ENCODE data around the gene UBR4. TPM values are rescaled to one million over a fixed set of nuclear protein-coding genes. Genes with fewer than 3 reads are reported as not detected.

The UBR4 gene
- total RNA-seq, 2 donors from 2014 or later, result 97.7 to 114 TPM

GRCh38 chr1:19046972-19047731 is 162.9 kb downstream of the UBR4 start:
- no peak overlapping the region for H3K27ac ChIP-seq
- no peak for TF ChIP-seq CTCF (IDR thresholded peaks at IDR 0.05)
- no peaks in the 10 kb centered on the region for H3K4me1 ChIP-seq
- H3K36me3 ChIP-seq, result no peaks in the 10 kb centered on the region
- H3K27me3 ChIP-seq, result no peaks in the 10 kb centered on the region
- H3K9ac ChIP-seq (ENCODE audit: low read depth in 2 of 2, low read length in 2 of 2), result no peak overlapping the region
- intact Hi-C loops (cut with DNase I), result no loop called here
- no peak overlapping the region for H3K4me3 ChIP-seq
- DNase-seq, result no peak
- no peaks in the 10 kb centered on the region for H3K9me3 ChIP-seq

DNA sequence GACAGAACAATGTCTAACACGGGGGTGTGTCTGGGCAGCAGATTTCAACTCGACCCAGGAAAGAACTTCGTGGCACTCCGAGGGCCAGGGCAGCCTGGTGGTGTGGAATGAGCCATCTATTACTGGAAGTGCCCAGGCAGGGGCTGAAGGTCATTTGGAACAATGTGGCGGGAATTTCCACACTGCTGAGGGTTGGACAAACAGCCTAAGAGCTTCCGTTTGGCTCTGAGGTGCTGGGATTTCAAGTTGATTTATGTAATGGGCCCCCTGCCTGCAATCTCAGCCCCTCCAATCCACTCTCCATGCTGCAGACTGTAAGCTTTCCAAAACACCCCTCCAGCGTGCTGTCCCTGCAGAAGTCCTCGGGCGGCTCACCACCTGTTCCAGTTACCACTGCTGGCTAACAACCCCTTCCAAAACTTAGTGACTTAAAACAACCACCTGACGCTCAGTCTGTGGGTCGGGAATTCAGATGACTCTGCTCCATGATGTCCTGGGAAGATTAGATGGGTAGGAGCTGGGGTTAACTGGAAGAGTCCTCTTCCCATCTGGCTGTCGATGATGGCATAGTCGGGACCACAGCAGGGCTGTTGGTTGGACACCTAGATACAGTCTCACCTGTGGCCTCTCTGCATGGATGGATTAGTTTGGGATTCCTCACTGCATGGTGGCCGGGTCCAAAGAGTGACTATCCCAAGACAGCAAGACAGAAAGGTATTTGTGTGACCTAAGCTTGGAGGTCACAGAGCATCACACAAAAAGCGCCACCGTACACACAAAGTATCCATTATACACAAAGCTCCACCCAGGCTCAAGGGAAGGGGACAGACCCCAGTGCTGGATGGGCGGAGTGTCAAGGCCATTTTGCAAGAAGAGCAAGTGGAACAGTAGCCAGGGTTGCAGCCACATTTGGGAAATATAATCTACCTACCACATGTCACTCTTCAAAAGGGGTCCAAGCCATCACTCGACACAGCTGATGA is 163.9 kb downstream of the UBR4 start:
- Histone ChIP-seq H3K4me3 (no peak overlapping the region), H3K9ac (ENCODE audit: low read depth in 2 of 2, low read length in 2 of 2) (no peak overlapping the region), H3K4me1 (no peaks in the 10 kb centered on the region), H3K27ac (no peak overlapping the region), H3K36me3 (no peaks in the 10 kb centered on the region), H3K9me3 (no peaks in the 10 kb centered on the region), H3K27me3 (no peaks in the 10 kb centered on the region)
- no peak for TF ChIP-seq CTCF (IDR thresholded peaks at IDR 0.05)
- no peak for DNase-seq
- intact Hi-C loops (cut with DNase I), result no loop called here

DNA sequence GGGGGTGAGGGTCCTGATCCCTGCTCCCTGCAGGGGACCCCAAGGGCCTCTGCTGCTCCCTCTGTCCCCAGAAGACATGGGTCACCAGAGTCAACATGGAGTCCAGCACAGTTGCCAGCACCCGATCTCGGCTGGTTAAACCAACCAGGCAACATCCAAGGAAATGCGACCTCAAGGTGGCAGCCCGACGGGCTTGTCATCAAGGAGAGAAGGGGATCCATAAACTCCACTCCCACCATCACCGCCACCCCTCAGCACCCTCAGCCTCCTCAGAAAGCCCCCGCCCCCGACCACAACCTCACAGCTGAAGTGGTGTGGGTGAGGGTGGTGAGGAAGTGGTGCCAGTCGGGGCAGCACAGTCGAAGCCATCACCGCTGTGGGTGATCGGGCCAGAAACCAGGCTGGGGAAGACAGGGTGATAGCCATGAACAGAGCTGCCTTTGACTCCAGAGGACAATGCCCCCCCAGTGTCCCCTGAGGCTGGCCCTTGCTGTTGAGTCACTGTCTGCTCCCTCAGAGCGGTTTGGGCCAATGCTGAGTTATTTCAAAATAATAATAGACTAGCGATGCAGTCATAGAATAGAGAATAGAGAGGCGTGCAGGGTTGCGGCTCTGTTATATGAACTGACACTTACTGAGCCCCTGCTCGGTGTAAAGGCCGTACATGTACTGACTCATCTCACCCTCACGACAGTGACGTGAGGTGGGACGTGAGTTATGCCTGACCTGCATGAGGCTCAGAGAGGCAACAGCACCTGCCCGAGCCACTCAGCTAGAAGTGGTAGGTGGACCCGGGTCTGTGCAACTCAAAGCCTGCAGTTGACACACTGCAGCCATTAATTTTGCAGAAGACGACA is 164.9 kb downstream of the UBR4 start:
- H3K27ac ChIP-seq, result no peak overlapping the region
- H3K27me3 ChIP-seq, result no peaks in the 10 kb centered on the region
- H3K9ac ChIP-seq (ENCODE audit: low read depth in 2 of 2, low read length in 2 of 2), result no peak overlapping the region
- no peak for DNase-seq
- no peaks in the 10 kb centered on the region for H3K4me1 ChIP-seq
- no peaks in the 10 kb centered on the region for H3K9me3 ChIP-seq
- intact Hi-C loops (cut with DNase I), result no loop called here
- H3K36me3 ChIP-seq, result no peaks in the 10 kb centered on the region
- no peak overlapping the region for H3K4me3 ChIP-seq
- TF ChIP-seq CTCF (IDR thresholded peaks at IDR 0.05), result no peak

DNA sequence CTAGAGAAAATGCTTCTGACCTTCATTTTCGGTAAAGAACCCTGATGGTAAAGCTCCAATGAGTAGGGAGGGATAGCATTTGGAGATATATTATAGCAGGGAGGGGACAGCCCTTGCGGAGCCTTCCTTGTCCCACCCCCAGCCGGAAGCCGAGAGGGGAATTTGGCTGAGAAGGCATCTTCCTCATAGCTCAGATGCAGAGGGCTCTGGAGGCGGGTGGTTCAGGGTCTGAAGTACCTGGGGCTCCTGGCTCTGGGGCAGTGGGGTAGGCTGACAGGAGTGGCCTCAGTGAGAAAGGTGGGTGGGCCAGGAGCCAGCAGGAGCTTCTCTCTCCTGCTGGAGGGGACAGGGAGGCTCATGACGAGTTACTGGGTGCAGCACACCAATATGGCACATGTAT is 165.6 kb downstream of the UBR4 start:
- Histone ChIP-seq H3K9ac (ENCODE audit: low read depth in 2 of 2, low read length in 2 of 2) (no peak overlapping the region), H3K36me3 (no peaks in the 10 kb centered on the region), H3K4me1 (no peaks in the 10 kb centered on the region), H3K9me3 (no peaks in the 10 kb centered on the region), H3K4me3 (no peak overlapping the region), H3K27ac (no peak overlapping the region), H3K27me3 (no peaks in the 10 kb centered on the region)
- no peak for DNase-seq
- intact Hi-C loops (cut with DNase I), result no loop called here
- no peak for TF ChIP-seq CTCF (IDR thresholded peaks at IDR 0.05)
